OCI-LY3 (cell line): ENCODE measurements around the gene HDAC4.

ENCODE experiments used
- H2AFZ ChIP-seq: fragments of 200-600, 300-600 bp; shearing (Covaris generic); 2 replicates; pipeline ENCODE4 v1.6.0; 2014; ENCODE audit warnings: antibody characterized with exemption, low read depth, low read length
- H3K27ac ChIP-seq: fragments of 200-600, 300-600 bp; sonication (generic); 2 replicates; pipeline ENCODE4 v1.5.1; 2014; ENCODE audit warnings: mild to moderate bottlenecking, low read length, moderate library complexity, mixed read lengths
- H3K27me3 ChIP-seq: fragments of 200-600, 300-600 bp; sonication (generic); 2 replicates; pipeline ENCODE4 v1.6.1; 2014; ENCODE audit warnings: low read depth, low read length, mixed read lengths
- H3K36me3 ChIP-seq: fragments of 200-600, 300-600 bp; sonication (generic); replicated peaks from 2 replicates; pipeline ENCODE3; 2014; ENCODE audit warnings: low read depth, low read length, mixed read lengths
- H3K4me1 ChIP-seq: fragments of 300-600, 200-600 bp; sonication (generic); 2 replicates; pipeline ENCODE4 v1.6.1; 2014; ENCODE audit warnings: low read length, mixed read lengths
- H3K4me2 ChIP-seq: fragments of 200-600, 300-600 bp; sonication (generic); 2 replicates; pipeline ENCODE4 v1.6.1; 2014; ENCODE audit warnings: low read length, mixed read lengths
- H3K4me3 ChIP-seq: fragments of 300-600, 200-600 bp; sonication (generic); 2 replicates; pipeline ENCODE4 v1.5.1; 2014; ENCODE audit warnings: antibody characterized with exemption, mild to moderate bottlenecking, low read length, moderate library complexity
- H3K79me2 ChIP-seq: fragments of 300-600, 200-600 bp; shearing (Covaris generic); 2 replicates; pipeline ENCODE4 v1.6.1; 2014; ENCODE audit warnings: mild to moderate bottlenecking, low read length, mixed read lengths
- H3K9ac ChIP-seq: fragments of 300-600, 200-600 bp; shearing (Covaris generic); 2 replicates; pipeline ENCODE4 v1.6.0; 2014; ENCODE audit warnings: mild to moderate bottlenecking, low read length, moderate library complexity
- H3K9me3 ChIP-seq: fragments of 200-600, 300-600 bp; shearing (Covaris generic); 2 replicates; pipeline ENCODE4 v1.6.1; 2014; ENCODE audit warnings: low read length, mixed read lengths; ENCODE audit not compliant: insufficient read depth
- H4K20me1 ChIP-seq: fragments of 200-600, 300-600 bp; sonication (generic); 2 replicates; pipeline ENCODE4 v1.6.1; 2016; ENCODE audit warnings: low read length, mixed read lengths; ENCODE audit not compliant: insufficient read depth
- EZH2phosphoT487 ChIP-seq: fragments of 200-600 bp; shearing (Covaris generic); IDR thresholded peaks from 2 replicates; pipeline ENCODE4 v1.6.1; 2018; ENCODE audit warnings: antibody characterized with exemption, mixed run types, low read depth
- TF ChIP-seq, protein P1 (sequence below): fragments of 200-600, 300-600 bp; sonication (generic); IDR thresholded peaks from 2 replicates; pipeline ENCODE4 v1.5.1; 2014; ENCODE audit warnings: antibody characterized with exemption, low read length, low read depth

Gene HDAC4

DNA sequence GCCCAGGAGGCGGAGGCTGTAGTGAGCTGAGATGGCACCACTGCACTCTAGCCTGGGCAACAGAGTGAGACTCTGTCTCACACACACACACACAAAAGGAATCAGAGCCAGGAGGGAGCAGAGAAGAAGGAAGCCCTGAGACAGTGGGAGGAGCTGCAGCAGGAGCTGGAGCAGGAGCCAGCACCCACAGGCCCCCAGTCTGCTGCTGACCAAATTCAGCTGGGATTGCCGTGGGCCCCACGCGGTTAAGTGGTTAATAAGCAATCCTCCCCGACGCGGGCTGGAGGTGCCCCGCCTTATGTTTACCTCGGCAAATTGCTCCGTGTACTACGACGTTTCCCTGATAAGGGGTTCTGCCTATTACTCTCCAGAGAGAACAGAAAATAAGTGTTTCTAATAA lies 287.6 kb downstream of the HDAC4 start:
- no peak overlapping the region for H2AFZ ChIP-seq
- no peak overlapping the region for H3K4me2 ChIP-seq
- H4K20me1 ChIP-seq, result no peaks in the 10 kb centered on the region

DNA sequence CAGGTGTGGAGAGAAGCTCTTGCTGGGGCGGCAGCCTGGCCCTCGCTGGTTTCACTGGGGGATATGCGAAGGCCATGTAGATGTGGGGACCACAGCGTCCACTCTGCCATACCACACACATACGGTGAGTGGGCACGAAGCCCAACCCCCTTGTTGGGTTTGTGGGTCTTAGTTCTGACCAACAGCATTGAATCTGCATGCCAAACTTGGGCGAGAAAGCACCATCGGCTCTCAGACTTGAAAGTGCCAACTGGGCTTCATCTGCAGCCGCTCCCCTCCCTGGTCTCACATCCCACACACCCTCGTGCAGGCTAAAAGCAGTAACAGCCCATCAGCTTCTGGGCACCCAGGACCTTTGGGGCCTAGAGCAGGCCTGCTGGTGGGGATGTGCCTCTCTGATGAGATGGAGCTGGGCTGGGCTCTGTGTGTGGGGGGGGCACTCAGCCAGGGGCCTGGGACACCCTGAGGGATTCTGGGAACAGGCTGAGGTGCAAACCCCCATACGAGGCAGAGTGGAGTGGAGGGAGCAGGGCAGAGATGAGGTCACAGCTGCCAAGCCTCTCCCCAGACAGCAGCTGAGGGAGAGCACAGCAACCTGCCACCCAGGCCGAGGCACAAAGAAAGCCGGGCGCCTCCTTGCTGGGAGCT lies 288.6 kb downstream of the HDAC4 start:
- Histone ChIP-seq H3K27me3 (no peaks in the 10 kb centered on the region), H3K9me3 (no peaks in the 10 kb centered on the region), H3K4me3 (no peak overlapping the region), H3K36me3 (no peaks in the 10 kb centered on the region), H3K9ac (no peak overlapping the region), H4K20me1 (no peaks in the 10 kb centered on the region), H2AFZ (no peak overlapping the region), H3K4me2 (no peak overlapping the region), H3K79me2 (no peaks in the 10 kb centered on the region), H3K27ac (no peak overlapping the region), H3K4me1 (no peaks in the 10 kb centered on the region)
- TF ChIP-seq, protein P1, sequence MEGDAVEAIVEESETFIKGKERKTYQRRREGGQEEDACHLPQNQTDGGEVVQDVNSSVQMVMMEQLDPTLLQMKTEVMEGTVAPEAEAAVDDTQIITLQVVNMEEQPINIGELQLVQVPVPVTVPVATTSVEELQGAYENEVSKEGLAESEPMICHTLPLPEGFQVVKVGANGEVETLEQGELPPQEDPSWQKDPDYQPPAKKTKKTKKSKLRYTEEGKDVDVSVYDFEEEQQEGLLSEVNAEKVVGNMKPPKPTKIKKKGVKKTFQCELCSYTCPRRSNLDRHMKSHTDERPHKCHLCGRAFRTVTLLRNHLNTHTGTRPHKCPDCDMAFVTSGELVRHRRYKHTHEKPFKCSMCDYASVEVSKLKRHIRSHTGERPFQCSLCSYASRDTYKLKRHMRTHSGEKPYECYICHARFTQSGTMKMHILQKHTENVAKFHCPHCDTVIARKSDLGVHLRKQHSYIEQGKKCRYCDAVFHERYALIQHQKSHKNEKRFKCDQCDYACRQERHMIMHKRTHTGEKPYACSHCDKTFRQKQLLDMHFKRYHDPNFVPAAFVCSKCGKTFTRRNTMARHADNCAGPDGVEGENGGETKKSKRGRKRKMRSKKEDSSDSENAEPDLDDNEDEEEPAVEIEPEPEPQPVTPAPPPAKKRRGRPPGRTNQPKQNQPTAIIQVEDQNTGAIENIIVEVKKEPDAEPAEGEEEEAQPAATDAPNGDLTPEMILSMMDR, result no peak
- TF ChIP-seq EZH2phosphoT487, result no peak

More for the DNA sequence above, 287.6 kb downstream of the HDAC4 start:
- no peaks in the 10 kb centered on the region for H3K36me3 ChIP-seq
- TF ChIP-seq, protein P1, result no peak
- no peak for TF ChIP-seq EZH2phosphoT487
- H3K4me1 ChIP-seq, result no peaks in the 10 kb centered on the region
- H3K9ac ChIP-seq, result no peak overlapping the region
- H3K9me3 ChIP-seq, result no peaks in the 10 kb centered on the region
- no peak overlapping the region for H3K4me3 ChIP-seq
- H3K79me2 ChIP-seq, result no peaks in the 10 kb centered on the region
- H3K27ac ChIP-seq, result no peak overlapping the region
- H3K27me3 ChIP-seq, result no peaks in the 10 kb centered on the region

DNA sequence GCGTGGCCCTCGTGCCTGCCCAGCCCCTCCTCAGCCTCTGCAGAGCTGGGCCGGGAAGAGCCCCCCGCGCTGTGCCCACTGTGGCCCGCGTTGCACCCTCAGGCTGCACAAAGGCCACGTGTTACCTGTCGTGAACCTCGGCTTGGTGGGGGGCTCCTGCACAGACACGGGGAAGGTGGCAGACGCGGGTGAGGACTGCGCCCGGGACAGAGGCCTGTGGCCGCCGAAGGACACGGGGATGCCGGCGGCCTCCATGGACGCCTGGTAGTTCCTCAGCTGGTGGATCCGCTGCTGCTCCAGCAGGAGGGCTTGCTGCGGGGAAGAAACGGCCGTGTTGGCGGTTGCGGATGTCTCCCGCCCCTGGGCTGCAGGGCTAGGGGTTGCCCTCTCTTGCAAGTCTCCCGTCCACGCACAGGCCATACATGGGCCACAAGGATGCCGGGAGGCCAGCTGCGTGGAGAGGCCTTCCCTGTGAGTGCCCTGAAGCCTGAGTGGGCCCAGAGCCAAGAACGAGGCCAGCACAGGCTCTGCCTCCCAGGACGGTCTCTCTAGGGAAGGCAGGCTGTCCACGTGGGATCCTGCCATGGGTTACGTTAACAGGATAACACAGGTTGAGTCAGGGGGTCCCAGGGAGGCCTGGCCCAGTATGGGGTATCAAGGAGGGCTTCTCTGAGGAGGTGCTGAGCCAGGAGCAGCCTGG lies 289.3 kb downstream of the HDAC4 start:
- H3K27me3 ChIP-seq, result no peaks in the 10 kb centered on the region
- TF ChIP-seq, protein P1, result no peak
- no peak for TF ChIP-seq EZH2phosphoT487
- no peaks in the 10 kb centered on the region for H4K20me1 ChIP-seq
- H3K9ac ChIP-seq, result no peak overlapping the region
- no peak overlapping the region for H3K4me3 ChIP-seq
- H3K27ac ChIP-seq, result no peak overlapping the region
- no peaks in the 10 kb centered on the region for H3K36me3 ChIP-seq
- H3K9me3 ChIP-seq, result no peaks in the 10 kb centered on the region
- H3K79me2 ChIP-seq, result no peaks in the 10 kb centered on the region
- no peak overlapping the region for H3K4me2 ChIP-seq
- H2AFZ ChIP-seq, result no peak overlapping the region
- H3K4me1 ChIP-seq, result no peaks in the 10 kb centered on the region

DNA sequence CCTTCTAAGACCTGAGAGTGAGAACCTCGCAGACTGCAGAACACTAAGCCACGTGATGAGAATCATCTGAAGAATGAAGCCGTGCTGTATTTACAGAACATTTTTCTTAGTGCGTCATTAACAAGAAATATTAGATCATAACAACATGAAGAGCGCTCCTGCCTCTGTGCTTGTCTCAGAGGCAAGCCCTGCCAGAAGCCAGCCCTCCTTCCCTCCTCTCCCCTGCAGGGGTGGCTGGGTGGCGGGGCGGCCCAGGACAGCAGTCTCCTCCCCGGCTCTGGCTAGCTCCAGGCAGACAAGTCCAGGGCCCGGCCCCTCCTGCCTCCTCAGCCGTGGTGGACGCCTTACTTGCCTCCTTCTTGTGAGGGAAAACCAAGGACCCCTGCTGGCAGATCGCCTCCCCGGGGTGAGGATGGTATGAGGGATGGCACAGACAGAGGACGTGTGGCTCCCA lies 290.2 kb downstream of the HDAC4 start:
- Histone ChIP-seq H4K20me1 (no peaks in the 10 kb centered on the region), H2AFZ (no peak overlapping the region), H3K27me3 (no peaks in the 10 kb centered on the region), H3K9ac (no peak overlapping the region), H3K27ac (no peak overlapping the region), H3K4me2 (no peak overlapping the region), H3K4me1 (no peaks in the 10 kb centered on the region), H3K4me3 (no peak overlapping the region), H3K36me3 (no peaks in the 10 kb centered on the region), H3K9me3 (no peaks in the 10 kb centered on the region), H3K79me2 (no peaks in the 10 kb centered on the region)
- TF ChIP-seq, protein P1, result no peak
- TF ChIP-seq EZH2phosphoT487, result no peak
